Ishikawa (cell line): ENCODE results near the gene MYO3A.

ENCODE experiments used
- CEBPB ChIP-seq: IDR thresholded peaks from 2 replicates; pipeline ENCODE4 v1.6.1; 2012
- EGR1 ChIP-seq: IDR thresholded peaks from 2 replicates; pipeline ENCODE4 v1.6.1; 2012
- EP300 ChIP-seq: IDR thresholded peaks from 2 replicates; pipeline ENCODE4 v1.6.1; 2012; ENCODE audit warnings: borderline replicate concordance
- REST ChIP-seq: IDR thresholded peaks from 2 replicates; pipeline ENCODE4 v1.6.1; 2012; ENCODE audit warnings: low read depth, mild to moderate bottlenecking
- TAF1 ChIP-seq: IDR thresholded peaks from 2 replicates; pipeline ENCODE4 v1.6.1; 2012; ENCODE audit warnings: low read depth, mild to moderate bottlenecking
- YY1 ChIP-seq: IDR thresholded peaks from 2 replicates; pipeline ENCODE4 v1.6.1; 2012; ENCODE audit warnings: low read depth
- ZBTB7A ChIP-seq: IDR thresholded peaks from 2 replicates; pipeline ENCODE4 v1.6.1; 2012; ENCODE audit warnings: low read depth

- TF ChIP-seq YY1, result no peak
- TF ChIP-seq ZBTB7A, result no peak
- no peak for TF ChIP-seq CEBPB
- TF ChIP-seq EP300, result no peak
- no peak for TF ChIP-seq EGR1
- no peak for TF ChIP-seq TAF1
- TF ChIP-seq REST, result no peak
These were observed 287.5 kb downstream of the MYO3A start for GRCh38 chr10:26221541-26221940.
